WTC11 (cell line): ENCODE results near the gene ATP2B3. TPM values are rescaled to one million over a fixed set of nuclear protein-coding genes. Genes with fewer than 3 reads are reported as not detected.

Source experiments
- ATAC-seq: fragments of 200-7000 bp; cut with Tn5 transposase; 2 replicates; pipeline ENCODE4 v1.10.0; 2021; ENCODE audit warnings: mild to moderate bottlenecking, moderate library complexity
- CTCF ChIA-PET: fragments of 300-600 bp; sonication (Branson Sonifier 250); formaldehyde crosslinking; loops from one replicate; lab custom pipeline; 2021; ENCODE audit warnings: antibody characterized with exemption; lab: Charles Lee
- POLR2A ChIA-PET: fragments of 350-600 bp; sonication (Branson Sonifier 250); formaldehyde crosslinking; loops from one replicate; lab custom pipeline; 2021; ENCODE audit warnings: antibody characterized with exemption; lab: Charles Lee
- DNase-seq: peaks from one replicate; pipeline ENCODE4 v3.0.0; 2021; ENCODE audit warnings: low spot score
- H3K27ac Mint-ChIP-seq: 2 replicates; pipeline ENCODE4 v1.8.0; 2021; ENCODE audit warnings: mixed read lengths
- H3K27me3 Mint-ChIP-seq: 2 replicates; pipeline ENCODE4 v1.8.0; 2021; ENCODE audit warnings: low read depth, mild to moderate bottlenecking, moderate library complexity, mixed read lengths
- H3K36me3 Mint-ChIP-seq: 2 replicates; pipeline ENCODE4 v1.8.0; 2021; ENCODE audit warnings: mixed read lengths
- H3K4me1 Mint-ChIP-seq: 2 replicates; pipeline ENCODE4 v1.8.0; 2022; ENCODE audit warnings: mixed read lengths
- H3K4me3 Mint-ChIP-seq: 2 replicates; pipeline ENCODE4 v1.8.0; 2021; ENCODE audit warnings: mild to moderate bottlenecking, moderate library complexity, mixed read lengths
- H3K9me3 Mint-ChIP-seq: 2 replicates; pipeline ENCODE4 v1.8.0; 2021; ENCODE audit warnings: mixed read lengths
- CREB1 ChIP-seq: sonication (generic); formaldehyde crosslinking; IDR thresholded peaks from 2 replicates; pipeline ENCODE4 v1.8.0; 2023; ENCODE audit warnings: mild to moderate bottlenecking, missing genetic modification reagents
- FOXP1 ChIP-seq: sonication (generic); formaldehyde crosslinking; IDR thresholded peaks from 2 replicates; pipeline ENCODE4 v1.8.0; 2022; ENCODE audit warnings: missing genetic modification reagents, mild to moderate bottlenecking, moderate library complexity, borderline replicate concordance
- GTF2I ChIP-seq: fragments of 250-450 bp; sonication (Bioruptor Pico); conservative IDR thresholded peaks from 2 replicates; pipeline ENCODE4 v1.4.0; 2021; ENCODE audit warnings: mild to moderate bottlenecking
- NR2C2 ChIP-seq: sonication (generic); formaldehyde crosslinking; IDR thresholded peaks from 2 replicates; pipeline ENCODE4 v1.8.0; 2022; ENCODE audit warnings: mild to moderate bottlenecking, missing genetic modification reagents
- RORB ChIP-seq: fragments of 250-450 bp; sonication (Bioruptor Pico); IDR thresholded peaks from 2 replicates; pipeline ENCODE4 v1.9.0; 2021; ENCODE audit warnings: mild to moderate bottlenecking
- ZNF416 ChIP-seq: fragments of 250-450 bp; sonication (Bioruptor Pico); IDR thresholded peaks from 2 replicates; pipeline ENCODE4 v1.9.0; 2021; ENCODE audit warnings: mild to moderate bottlenecking, inconsistent platforms
- ZNF671 ChIP-seq: fragments of 250-450 bp; sonication (Bioruptor Pico); IDR thresholded peaks from 2 replicates; pipeline ENCODE4 v1.8.0; 2021; ENCODE audit warnings: mild to moderate bottlenecking
- total RNA-seq: library from RNA; stranded (reverse); gene quantifications from 3 replicates; pipeline ENCODE4 v1.2.3, GENCODE V29; 2021
- TF ChIP-seq, protein P1 (sequence below): sonication (generic); formaldehyde crosslinking; IDR thresholded peaks from 2 replicates; pipeline ENCODE4 v1.8.1; 2022; ENCODE audit warnings: mild to moderate bottlenecking, missing genetic modification reagents, moderate library complexity, borderline replicate concordance
- TF ChIP-seq, protein P2 (sequence below): sonication (generic); formaldehyde crosslinking; IDR thresholded peaks from 2 replicates; pipeline ENCODE4 v1.8.1; 2023; ENCODE audit warnings: mild to moderate bottlenecking, missing genetic modification reagents
- TF ChIP-seq, protein P3 (sequence below): sonication (generic); formaldehyde crosslinking; IDR thresholded peaks from 2 replicates; pipeline ENCODE4 v1.8.0; 2023; ENCODE audit warnings: missing genetic modification reagents
- TF ChIP-seq, protein P4 (sequence below): sonication (generic); formaldehyde crosslinking; conservative IDR thresholded peaks from 2 replicates; pipeline ENCODE4 v1.8.1; 2023; ENCODE audit warnings: mild to moderate bottlenecking, low read depth, missing genetic modification reagents, moderate library complexity
- TF ChIP-seq, protein P5 (sequence below): sonication (generic); formaldehyde crosslinking; IDR thresholded peaks from 2 replicates; pipeline ENCODE4 v1.8.1; 2022; ENCODE audit warnings: low read depth, mild to moderate bottlenecking, moderate library complexity, missing genetic modification reagents, borderline replicate concordance
- TF ChIP-seq, protein P6 (sequence below): fragments of 250-450 bp; sonication (Bioruptor Pico); IDR thresholded peaks from 2 replicates; pipeline ENCODE4 v1.8.0; 2021; ENCODE audit warnings: mild to moderate bottlenecking
- TF ChIP-seq, protein P7 (sequence below): sonication (generic); formaldehyde crosslinking; IDR thresholded peaks from 2 replicates; pipeline ENCODE4 v1.8.0; 2022; ENCODE audit warnings: missing genetic modification reagents
- TF ChIP-seq, protein P8 (sequence below): sonication (generic); formaldehyde crosslinking; IDR thresholded peaks from 2 replicates; pipeline ENCODE4 v1.8.1; 2023; ENCODE audit warnings: mild to moderate bottlenecking, missing genetic modification reagents, borderline replicate concordance

Gene ATP2B3
- total RNA-seq, 1 experiment from 2014 or later = 0.28 TPM

DNA sequence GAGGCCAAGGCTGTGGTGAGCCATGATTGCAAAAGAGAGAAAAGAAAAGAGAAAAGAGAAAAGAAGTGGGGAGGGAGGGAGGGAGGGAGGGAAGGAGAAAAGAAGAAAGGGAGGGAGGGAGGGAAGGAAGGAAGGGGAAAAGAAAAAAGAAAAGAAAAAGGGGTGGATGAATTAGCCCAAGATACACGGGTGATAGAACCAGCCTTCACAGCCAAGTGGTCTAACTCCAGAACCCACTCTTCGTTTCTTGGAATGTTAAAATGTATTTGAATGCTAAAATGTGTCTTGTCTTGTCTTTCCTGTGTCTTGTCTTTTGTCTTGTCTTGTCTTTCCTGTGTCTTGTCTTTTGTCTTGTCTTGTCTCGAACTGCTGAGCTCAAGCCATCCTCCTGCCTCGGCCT is 68.4 kb downstream of the ATP2B3 start (continued):
- TF ChIP-seq, protein P1, sequence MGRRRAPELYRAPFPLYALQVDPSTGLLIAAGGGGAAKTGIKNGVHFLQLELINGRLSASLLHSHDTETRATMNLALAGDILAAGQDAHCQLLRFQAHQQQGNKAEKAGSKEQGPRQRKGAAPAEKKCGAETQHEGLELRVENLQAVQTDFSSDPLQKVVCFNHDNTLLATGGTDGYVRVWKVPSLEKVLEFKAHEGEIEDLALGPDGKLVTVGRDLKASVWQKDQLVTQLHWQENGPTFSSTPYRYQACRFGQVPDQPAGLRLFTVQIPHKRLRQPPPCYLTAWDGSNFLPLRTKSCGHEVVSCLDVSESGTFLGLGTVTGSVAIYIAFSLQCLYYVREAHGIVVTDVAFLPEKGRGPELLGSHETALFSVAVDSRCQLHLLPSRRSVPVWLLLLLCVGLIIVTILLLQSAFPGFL = no peak
- no peak for TF ChIP-seq NR2C2 (CRISPR knock-in tag)
- TF ChIP-seq FOXP1 = no peak
- TF ChIP-seq, protein P2, sequence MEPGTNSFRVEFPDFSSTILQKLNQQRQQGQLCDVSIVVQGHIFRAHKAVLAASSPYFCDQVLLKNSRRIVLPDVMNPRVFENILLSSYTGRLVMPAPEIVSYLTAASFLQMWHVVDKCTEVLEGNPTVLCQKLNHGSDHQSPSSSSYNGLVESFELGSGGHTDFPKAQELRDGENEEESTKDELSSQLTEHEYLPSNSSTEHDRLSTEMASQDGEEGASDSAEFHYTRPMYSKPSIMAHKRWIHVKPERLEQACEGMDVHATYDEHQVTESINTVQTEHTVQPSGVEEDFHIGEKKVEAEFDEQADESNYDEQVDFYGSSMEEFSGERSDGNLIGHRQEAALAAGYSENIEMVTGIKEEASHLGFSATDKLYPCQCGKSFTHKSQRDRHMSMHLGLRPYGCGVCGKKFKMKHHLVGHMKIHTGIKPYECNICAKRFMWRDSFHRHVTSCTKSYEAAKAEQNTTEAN = no peak
- TF ChIP-seq, protein P3, sequence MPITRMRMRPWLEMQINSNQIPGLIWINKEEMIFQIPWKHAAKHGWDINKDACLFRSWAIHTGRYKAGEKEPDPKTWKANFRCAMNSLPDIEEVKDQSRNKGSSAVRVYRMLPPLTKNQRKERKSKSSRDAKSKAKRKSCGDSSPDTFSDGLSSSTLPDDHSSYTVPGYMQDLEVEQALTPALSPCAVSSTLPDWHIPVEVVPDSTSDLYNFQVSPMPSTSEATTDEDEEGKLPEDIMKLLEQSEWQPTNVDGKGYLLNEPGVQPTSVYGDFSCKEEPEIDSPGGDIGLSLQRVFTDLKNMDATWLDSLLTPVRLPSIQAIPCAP (CRISPR knock-in tag) = no peak
- no peak for TF ChIP-seq ZNF671 (CRISPR knock-in tag)

DNA sequence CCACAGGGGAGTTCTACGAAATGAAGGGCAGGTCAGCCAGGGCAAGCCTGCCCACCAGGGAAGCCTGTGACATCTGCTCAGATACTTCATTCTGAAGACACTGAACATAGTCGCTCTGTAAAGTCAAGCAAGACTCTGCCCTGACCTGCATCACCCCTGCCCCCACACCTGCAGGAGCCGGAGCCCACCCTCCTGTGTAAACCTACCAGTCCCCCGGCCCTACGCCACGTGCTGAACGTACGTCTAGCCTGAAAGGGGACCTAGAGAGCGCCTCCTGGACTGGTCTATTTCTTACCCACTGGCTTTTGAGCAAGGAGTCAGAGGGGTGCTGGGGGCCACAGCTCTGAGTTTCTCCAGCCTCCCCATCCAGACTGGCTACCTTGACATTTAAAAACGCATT is 69.9 kb downstream of the ATP2B3 start:
- no peak overlapping the region for H3K27ac Mint-ChIP-seq
- ATAC-seq (no peak), DNase-seq (no peak)
- no peak overlapping the region for H3K4me3 Mint-ChIP-seq
- H3K4me1 Mint-ChIP-seq = no peaks in the 10 kb centered on the region
- ChIA-PET POLR2A (no interaction called here), CTCF (no interaction called here)
- H3K9me3 Mint-ChIP-seq = no peaks in the 10 kb centered on the region
- no peaks in the 10 kb centered on the region for H3K27me3 Mint-ChIP-seq
- TF ChIP-seq, protein P4, sequence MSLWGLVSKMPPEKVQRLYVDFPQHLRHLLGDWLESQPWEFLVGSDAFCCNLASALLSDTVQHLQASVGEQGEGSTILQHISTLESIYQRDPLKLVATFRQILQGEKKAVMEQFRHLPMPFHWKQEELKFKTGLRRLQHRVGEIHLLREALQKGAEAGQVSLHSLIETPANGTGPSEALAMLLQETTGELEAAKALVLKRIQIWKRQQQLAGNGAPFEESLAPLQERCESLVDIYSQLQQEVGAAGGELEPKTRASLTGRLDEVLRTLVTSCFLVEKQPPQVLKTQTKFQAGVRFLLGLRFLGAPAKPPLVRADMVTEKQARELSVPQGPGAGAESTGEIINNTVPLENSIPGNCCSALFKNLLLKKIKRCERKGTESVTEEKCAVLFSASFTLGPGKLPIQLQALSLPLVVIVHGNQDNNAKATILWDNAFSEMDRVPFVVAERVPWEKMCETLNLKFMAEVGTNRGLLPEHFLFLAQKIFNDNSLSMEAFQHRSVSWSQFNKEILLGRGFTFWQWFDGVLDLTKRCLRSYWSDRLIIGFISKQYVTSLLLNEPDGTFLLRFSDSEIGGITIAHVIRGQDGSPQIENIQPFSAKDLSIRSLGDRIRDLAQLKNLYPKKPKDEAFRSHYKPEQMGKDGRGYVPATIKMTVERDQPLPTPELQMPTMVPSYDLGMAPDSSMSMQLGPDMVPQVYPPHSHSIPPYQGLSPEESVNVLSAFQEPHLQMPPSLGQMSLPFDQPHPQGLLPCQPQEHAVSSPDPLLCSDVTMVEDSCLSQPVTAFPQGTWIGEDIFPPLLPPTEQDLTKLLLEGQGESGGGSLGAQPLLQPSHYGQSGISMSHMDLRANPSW (CRISPR knock-in tag) = no peak
- TF ChIP-seq RORB (CRISPR knock-in tag) (no peak), CREB1 (CRISPR knock-in tag) (no peak)
- TF ChIP-seq, protein P5, sequence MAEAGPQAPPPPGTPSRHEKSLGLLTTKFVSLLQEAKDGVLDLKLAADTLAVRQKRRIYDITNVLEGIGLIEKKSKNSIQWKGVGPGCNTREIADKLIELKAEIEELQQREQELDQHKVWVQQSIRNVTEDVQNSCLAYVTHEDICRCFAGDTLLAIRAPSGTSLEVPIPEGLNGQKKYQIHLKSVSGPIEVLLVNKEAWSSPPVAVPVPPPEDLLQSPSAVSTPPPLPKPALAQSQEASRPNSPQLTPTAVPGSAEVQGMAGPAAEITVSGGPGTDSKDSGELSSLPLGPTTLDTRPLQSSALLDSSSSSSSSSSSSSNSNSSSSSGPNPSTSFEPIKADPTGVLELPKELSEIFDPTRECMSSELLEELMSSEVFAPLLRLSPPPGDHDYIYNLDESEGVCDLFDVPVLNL = no peak
- TF ChIP-seq, protein P6, sequence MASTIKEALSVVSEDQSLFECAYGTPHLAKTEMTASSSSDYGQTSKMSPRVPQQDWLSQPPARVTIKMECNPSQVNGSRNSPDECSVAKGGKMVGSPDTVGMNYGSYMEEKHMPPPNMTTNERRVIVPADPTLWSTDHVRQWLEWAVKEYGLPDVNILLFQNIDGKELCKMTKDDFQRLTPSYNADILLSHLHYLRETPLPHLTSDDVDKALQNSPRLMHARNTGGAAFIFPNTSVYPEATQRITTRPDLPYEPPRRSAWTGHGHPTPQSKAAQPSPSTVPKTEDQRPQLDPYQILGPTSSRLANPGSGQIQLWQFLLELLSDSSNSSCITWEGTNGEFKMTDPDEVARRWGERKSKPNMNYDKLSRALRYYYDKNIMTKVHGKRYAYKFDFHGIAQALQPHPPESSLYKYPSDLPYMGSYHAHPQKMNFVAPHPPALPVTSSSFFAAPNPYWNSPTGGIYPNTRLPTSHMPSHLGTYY (CRISPR knock-in tag) = no peak
- H3K36me3 Mint-ChIP-seq = peaks cover 5% of the 10 kb centered on the region; the same call in 1 of the 2 replicates

DNA sequence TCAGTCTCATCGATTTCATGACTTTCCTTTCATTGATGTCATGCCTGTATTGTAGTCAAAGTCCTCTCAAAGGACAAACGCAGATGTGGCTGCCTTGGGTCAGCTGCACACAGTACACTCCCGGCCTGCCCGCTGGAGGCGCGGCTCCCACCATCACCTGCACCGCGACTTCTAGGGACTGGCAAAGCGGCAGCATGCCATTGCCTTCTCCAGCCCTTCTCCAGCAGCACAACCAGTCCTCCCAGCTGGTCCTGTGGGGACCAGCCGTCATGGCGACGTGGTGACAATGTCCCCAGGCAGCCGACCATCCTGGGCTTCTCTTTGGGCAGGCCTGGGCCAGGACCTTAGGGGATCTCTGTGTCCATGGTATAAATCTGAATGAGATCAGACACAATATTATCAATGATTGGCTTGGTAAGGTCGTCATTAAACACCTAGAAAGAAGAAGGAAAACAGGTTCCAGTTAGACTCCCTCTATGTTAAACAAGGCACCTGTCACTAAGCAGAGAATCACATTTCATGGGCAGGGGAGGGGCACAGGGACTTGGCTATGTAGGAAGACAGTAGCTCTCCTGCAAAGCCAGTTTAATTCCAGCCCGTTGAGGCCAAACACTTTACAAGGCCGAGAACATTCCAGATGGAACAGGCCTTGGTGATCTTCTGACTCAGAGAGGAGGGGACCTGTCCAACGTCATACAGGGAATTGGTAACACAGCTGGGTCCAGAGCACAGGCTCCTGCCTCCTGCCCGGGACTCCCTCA is 70.8 kb downstream of the ATP2B3 start:
- H3K36me3 Mint-ChIP-seq = peaks cover 5% of the 10 kb centered on the region; the same call in 1 of the 2 replicates
- no peaks in the 10 kb centered on the region for H3K4me1 Mint-ChIP-seq
- DNase-seq (no peak), ATAC-seq (no peak)
- H3K27ac Mint-ChIP-seq = no peak overlapping the region
- ChIA-PET CTCF (no interaction called here), POLR2A (no interaction called here)
- no peaks in the 10 kb centered on the region for H3K9me3 Mint-ChIP-seq
- H3K4me3 Mint-ChIP-seq = no peak overlapping the region
- H3K27me3 Mint-ChIP-seq = no peaks in the 10 kb centered on the region
- TF ChIP-seq, protein P7, sequence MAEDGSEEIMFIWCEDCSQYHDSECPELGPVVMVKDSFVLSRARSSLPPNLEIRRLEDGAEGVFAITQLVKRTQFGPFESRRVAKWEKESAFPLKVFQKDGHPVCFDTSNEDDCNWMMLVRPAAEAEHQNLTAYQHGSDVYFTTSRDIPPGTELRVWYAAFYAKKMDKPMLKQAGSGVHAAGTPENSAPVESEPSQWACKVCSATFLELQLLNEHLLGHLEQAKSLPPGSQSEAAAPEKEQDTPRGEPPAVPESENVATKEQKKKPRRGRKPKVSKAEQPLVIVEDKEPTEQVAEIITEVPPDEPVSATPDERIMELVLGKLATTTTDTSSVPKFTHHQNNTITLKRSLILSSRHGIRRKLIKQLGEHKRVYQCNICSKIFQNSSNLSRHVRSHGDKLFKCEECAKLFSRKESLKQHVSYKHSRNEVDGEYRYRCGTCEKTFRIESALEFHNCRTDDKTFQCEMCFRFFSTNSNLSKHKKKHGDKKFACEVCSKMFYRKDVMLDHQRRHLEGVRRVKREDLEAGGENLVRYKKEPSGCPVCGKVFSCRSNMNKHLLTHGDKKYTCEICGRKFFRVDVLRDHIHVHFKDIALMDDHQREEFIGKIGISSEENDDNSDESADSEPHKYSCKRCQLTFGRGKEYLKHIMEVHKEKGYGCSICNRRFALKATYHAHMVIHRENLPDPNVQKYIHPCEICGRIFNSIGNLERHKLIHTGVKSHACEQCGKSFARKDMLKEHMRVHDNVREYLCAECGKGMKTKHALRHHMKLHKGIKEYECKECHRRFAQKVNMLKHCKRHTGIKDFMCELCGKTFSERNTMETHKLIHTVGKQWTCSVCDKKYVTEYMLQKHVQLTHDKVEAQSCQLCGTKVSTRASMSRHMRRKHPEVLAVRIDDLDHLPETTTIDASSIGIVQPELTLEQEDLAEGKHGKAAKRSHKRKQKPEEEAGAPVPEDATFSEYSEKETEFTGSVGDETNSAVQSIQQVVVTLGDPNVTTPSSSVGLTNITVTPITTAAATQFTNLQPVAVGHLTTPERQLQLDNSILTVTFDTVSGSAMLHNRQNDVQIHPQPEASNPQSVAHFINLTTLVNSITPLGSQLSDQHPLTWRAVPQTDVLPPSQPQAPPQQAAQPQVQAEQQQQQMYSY (CRISPR knock-in tag) = no peak
- TF ChIP-seq, protein P8, sequence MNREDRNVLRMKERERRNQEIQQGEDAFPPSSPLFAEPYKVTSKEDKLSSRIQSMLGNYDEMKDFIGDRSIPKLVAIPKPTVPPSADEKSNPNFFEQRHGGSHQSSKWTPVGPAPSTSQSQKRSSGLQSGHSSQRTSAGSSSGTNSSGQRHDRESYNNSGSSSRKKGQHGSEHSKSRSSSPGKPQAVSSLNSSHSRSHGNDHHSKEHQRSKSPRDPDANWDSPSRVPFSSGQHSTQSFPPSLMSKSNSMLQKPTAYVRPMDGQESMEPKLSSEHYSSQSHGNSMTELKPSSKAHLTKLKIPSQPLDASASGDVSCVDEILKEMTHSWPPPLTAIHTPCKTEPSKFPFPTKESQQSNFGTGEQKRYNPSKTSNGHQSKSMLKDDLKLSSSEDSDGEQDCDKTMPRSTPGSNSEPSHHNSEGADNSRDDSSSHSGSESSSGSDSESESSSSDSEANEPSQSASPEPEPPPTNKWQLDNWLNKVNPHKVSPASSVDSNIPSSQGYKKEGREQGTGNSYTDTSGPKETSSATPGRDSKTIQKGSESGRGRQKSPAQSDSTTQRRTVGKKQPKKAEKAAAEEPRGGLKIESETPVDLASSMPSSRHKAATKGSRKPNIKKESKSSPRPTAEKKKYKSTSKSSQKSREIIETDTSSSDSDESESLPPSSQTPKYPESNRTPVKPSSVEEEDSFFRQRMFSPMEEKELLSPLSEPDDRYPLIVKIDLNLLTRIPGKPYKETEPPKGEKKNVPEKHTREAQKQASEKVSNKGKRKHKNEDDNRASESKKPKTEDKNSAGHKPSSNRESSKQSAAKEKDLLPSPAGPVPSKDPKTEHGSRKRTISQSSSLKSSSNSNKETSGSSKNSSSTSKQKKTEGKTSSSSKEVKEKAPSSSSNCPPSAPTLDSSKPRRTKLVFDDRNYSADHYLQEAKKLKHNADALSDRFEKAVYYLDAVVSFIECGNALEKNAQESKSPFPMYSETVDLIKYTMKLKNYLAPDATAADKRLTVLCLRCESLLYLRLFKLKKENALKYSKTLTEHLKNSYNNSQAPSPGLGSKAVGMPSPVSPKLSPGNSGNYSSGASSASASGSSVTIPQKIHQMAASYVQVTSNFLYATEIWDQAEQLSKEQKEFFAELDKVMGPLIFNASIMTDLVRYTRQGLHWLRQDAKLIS (CRISPR knock-in tag) = no peak
- TF ChIP-seq GTF2I (CRISPR knock-in tag) (no peak), ZNF416 (CRISPR knock-in tag) (no peak)
